ENCODE results near the gene OAS2. TPM values are rescaled to one million over a fixed set of nuclear protein-coding genes. Genes with fewer than 3 reads are reported as not detected.

OAS2 gene
- total RNA-seq, 2 donors from 2014 or later, result 11.9 to 21.2 TPM

DNA sequence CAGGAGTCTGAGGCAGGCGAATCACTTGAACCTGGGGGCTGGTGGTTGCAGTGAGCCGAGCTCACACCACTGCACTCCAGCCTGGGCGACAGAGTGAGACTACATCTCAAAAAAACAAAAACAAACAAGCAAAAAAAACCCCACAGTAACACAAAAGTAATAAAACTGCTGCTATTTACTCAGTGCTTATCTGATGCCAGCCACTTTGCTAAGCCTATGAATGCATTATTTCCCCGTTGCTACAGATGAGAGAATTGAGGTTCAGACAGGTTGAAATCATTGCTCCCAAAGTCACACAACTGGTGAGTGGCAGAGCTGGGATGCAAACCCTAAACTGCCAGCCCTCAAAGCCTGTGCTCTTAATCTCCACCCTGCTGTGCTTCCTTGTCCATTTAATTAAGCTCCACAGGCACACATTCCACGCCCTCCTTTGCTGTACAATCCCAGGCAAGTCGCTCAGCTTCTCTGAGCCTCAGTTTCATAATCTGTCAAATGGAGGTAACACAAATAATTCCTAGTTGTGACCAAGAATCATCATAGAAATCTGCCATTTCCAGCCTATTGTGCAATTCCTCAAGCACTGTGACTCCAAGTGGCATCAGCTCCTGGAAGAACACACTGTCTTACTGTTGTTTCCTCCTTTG, 45.7 kb upstream of the OAS2 start:
- Histone ChIP-seq H3K27me3 (replicated peaks; ENCODE audit: insufficient read depth) (no peaks in the 10 kb centered on the region), H3K4me1 (ENCODE audit: control insufficient read depth in 1 of 2, low read depth in 2 of 2) (no peaks in the 10 kb centered on the region), H3K4me3 (no peak overlapping the region), H3K27ac (no peak overlapping the region), H3K36me3 (no peaks in the 10 kb centered on the region), H3K9me3 (no peaks in the 10 kb centered on the region)
- no peak for DNase-seq (ENCODE audit: low spot score)
- ATAC-seq (ENCODE audit: insufficient number of reproducible peaks, low FRiP score, low read depth), result no peak
- TF ChIP-seq CTCF (IDR thresholded peaks at IDR 0.05), result no peak

- Histone ChIP-seq H3K9me3 (no peaks in the 10 kb centered on the region), H3K27ac (no peak overlapping the region), H3K4me3 (no peak overlapping the region), H3K27me3 (replicated peaks; ENCODE audit: insufficient read depth) (no peaks in the 10 kb centered on the region), H3K4me1 (ENCODE audit: control insufficient read depth in 1 of 2, low read depth in 2 of 2) (no peaks in the 10 kb centered on the region), H3K36me3 (no peaks in the 10 kb centered on the region)
- DNase-seq (ENCODE audit: low spot score) (no peak), ATAC-seq (ENCODE audit: insufficient number of reproducible peaks, low FRiP score, low read depth) (no peak)
- TF ChIP-seq CTCF (IDR thresholded peaks at IDR 0.05), result no peak
Measured at GRCh38 chr12:112933129-112933505, 45.2 kb upstream of the OAS2 start.

- H3K27me3 ChIP-seq (replicated peaks; ENCODE audit: insufficient read depth), result no peaks in the 10 kb centered on the region
- H3K27ac ChIP-seq, result no peak overlapping the region
- H3K4me1 ChIP-seq (ENCODE audit: control insufficient read depth in 1 of 2, low read depth in 2 of 2), result peaks cover 4 to 17% of the 10 kb centered on the region in 2 donors
- TF ChIP-seq CTCF (IDR thresholded peaks at IDR 0.05), result no peak
- no peak overlapping the region for H3K4me3 ChIP-seq
- DNase-seq (ENCODE audit: low spot score), result no peak
- no peaks in the 10 kb centered on the region for H3K36me3 ChIP-seq
- no peaks in the 10 kb centered on the region for H3K9me3 ChIP-seq
- no peak for ATAC-seq (ENCODE audit: insufficient number of reproducible peaks, low FRiP score, low read depth)
Measured at GRCh38 chr12:112936264-112936663, 42.1 kb upstream of the OAS2 start.

DNA sequence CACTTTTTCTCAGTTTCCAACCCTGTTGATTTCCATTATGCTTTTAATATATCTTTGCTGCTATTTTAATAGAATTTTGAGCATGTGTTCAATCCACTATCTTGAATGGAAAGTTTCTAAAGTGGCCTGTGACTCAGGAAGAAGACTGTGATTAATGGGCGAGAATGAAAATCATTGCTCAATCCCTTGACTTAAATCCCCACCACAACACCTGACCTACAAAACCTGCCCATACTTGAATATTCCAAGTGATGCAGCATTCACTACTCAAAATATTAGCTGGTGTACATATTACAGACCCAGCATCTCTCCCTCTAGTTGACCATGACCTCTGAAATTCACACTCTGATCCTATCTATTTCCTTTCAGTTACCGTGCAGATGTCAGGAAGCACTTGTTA, 41.4 kb upstream of the OAS2 start:
- ATAC-seq (ENCODE audit: insufficient number of reproducible peaks, low FRiP score, low read depth) (no peak), DNase-seq (ENCODE audit: low spot score) (no peak)
- Histone ChIP-seq H3K27ac (no peak overlapping the region), H3K4me1 (ENCODE audit: control insufficient read depth in 1 of 2, low read depth in 2 of 2) (peaks cover 4 to 17% of the 10 kb centered on the region in 2 donors), H3K27me3 (replicated peaks; ENCODE audit: insufficient read depth) (no peaks in the 10 kb centered on the region), H3K9me3 (no peaks in the 10 kb centered on the region), H3K4me3 (no peak overlapping the region), H3K36me3 (no peaks in the 10 kb centered on the region)
- TF ChIP-seq CTCF (IDR thresholded peaks at IDR 0.05), result no peak

DNA sequence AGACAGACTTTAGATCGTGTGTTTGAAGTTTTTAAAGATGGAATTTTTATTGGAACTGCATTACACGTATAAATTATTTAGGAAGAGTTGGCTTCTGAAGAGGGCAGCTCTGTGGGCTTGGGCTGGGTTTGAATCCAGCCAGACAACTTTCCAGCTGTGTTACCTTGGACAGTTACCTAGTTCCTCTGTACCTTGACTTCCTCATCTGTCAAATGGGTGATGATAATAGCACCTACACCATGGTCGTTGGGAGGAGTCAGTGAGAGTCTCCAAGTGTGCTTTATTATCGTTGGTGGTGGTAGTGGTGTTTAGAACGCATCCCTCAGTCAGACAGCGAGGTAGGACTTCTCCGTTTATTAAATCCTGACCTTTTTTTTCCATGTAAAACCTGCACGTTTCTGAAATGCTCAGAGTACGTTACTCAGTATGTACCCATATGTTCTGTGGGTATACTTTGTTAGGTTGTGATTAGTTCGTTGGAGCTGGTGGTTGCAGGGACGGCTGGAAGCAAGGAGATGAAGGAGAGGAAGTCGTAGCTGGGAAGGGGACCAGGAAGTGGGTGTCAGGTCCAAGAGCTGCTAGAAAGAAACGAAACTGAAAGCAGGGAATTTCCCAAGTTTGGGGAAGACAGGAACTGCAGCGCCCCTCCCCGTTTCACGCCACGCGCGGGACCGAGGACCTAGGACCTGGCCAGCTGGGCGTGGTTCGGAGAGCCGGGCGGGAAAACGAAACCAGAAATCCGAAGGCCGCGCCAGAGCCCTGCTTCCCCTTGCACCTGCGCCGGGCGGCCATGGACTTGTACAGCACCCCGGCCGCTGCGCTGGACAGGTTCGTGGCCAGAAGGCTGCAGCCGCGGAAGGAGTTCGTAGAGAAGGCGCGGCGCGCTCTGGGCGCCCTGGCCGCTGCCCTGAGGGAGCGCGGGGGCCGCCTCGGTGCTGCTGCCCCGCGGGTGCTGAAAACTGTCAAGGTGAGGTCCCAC, 40.3 kb upstream of the OAS2 start, which contains the start of gene OAS3:
Gene OAS3, plus strand, starts transcription at position 734 of the 979 bp plus-strand sequence. Its CDS starts 57 bp downstream, at position 791.
- Histone ChIP-seq H3K9me3 (no peaks in the 10 kb centered on the region), H3K27ac (peak within 1 kb of the TSS; percentile 53 to 59), H3K4me1 (ENCODE audit: control insufficient read depth in 1 of 2, low read depth in 2 of 2) (peaks cover 4 to 17% of the 10 kb centered on the region in 2 donors), H3K36me3 (no peaks in the 10 kb centered on the region), H3K4me3 (peak within 1 kb of the TSS; percentile 85), H3K27me3 (replicated peaks; ENCODE audit: insufficient read depth) (no peaks in the 10 kb centered on the region)
- ATAC-seq (ENCODE audit: insufficient number of reproducible peaks, low FRiP score, low read depth) (peak; percentile 57), DNase-seq (ENCODE audit: low spot score) (peak; percentile 54)
- no peak for TF ChIP-seq CTCF (IDR thresholded peaks at IDR 0.05)

Data from thoracic aorta (tissue), 2 donors.